Peyer's patch (tissue), 4 donors: ENCODE results near the gene PTPRK. TPM values are rescaled to one million over a fixed set of nuclear protein-coding genes. Genes with fewer than 3 reads are reported as not detected.

Experiments
- DNase-seq, 3 donors: peaks; one replicate each; pipeline ENCODE4 v3.0.0-alpha.2; 2017 to 2019
- H3K27ac ChIP-seq, 4 donors: fragments of 200-600 bp; sonication (generic); one replicate each; pipeline ENCODE4 v1.5.1; 2016 to 2019
- H3K27me3 ChIP-seq, 2 donors: fragments of 200-600 bp; sonication (generic); one replicate each; pipeline ENCODE4 v1.5.1; 2019
- H3K36me3 ChIP-seq, 3 donors: fragments of 200-600 bp; sonication (generic); one replicate each; pipeline ENCODE4 v1.5.1; 2016 to 2019
- H3K4me1 ChIP-seq, 4 donors: fragments of 200-600 bp; sonication (generic); one replicate each; pipeline ENCODE4 v1.5.1; 2016 to 2019
- H3K4me3 ChIP-seq, 4 donors: fragments of 200-600 bp; sonication (generic); 1 replicate in 3 of 4; 2 replicates in 1 of 4; pipeline ENCODE4 v1.5.1; 2016 to 2019; ENCODE audit warnings: mild to moderate bottlenecking in 1 of 4
- H3K9me3 ChIP-seq, 4 donors: fragments of 200-600 bp; sonication (generic); one replicate each; pipeline ENCODE4 v1.5.1; 2016 to 2019; ENCODE audit warnings: mild to moderate bottlenecking in 1 of 4
- POLR2A ChIP-seq, 2 donors: fragments of 450-650 bp; IDR thresholded peaks; one replicate each; pipeline ENCODE4 v1.5.1; 2017; ENCODE audit warnings: antibody characterized with exemption in 2 of 2, mild to moderate bottlenecking in 2 of 2, moderate library complexity in 2 of 2
- total RNA-seq, 4 donors: library from RNA; depleted of rRNA; stranded (reverse); fragments of >200 nt; gene quantifications; one replicate each; pipeline ENCODE4 v1.1.0, GENCODE V29; 2016
- TF ChIP-seq, protein P1 (sequence below), 6 experiments: fragments of 450-650 bp in 4 of 6; fragments of 200-600 bp in 2 of 6; sonication (generic) in 1 of 6; IDR thresholded peaks; one replicate each; pipeline ENCODE4 v1.5.1; 2017 to 2019; ENCODE audit warnings: antibody characterized with exemption in 6 of 6, mild to moderate bottlenecking in 3 of 6, moderate library complexity in 1 of 6

PTPRK gene
- total RNA-seq, 4 donors from 2014 or later: 109 to 192 (median 153) TPM

DNA sequence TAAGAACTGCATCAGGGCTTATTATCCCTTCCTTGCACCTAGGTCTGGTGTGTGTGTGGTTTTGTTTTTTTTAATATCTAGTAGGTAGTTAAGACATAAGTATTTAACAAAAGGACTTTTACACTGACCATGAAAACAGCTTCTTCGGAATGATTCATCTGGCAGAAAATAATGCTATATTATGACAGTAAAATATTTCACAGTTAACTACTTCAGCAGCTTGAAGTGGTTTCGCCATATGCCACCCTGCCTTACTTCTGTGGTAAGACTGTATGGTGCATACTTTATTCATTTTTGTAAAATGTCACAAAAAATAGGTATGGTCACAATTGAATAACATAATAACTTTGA lies 858 bp upstream of the PTPRK start:
- H3K27ac ChIP-seq: peak overlapping the region; percentile 71 to 98 (median 92)
- DNase-seq: no peak
- no peaks in the 10 kb centered on the region for H3K27me3 ChIP-seq
- peaks cover 0 to 9% (median 0%) of the 10 kb centered on the region in 4 donors for H3K4me1 ChIP-seq
- peak overlapping the region in 3 of 4 donors; percentile 66 to 97 (median 78) for H3K4me3 ChIP-seq
- no peaks in the 10 kb centered on the region for H3K36me3 ChIP-seq
- H3K9me3 ChIP-seq: no peaks in the 10 kb centered on the region
- TF ChIP-seq, protein P1, sequence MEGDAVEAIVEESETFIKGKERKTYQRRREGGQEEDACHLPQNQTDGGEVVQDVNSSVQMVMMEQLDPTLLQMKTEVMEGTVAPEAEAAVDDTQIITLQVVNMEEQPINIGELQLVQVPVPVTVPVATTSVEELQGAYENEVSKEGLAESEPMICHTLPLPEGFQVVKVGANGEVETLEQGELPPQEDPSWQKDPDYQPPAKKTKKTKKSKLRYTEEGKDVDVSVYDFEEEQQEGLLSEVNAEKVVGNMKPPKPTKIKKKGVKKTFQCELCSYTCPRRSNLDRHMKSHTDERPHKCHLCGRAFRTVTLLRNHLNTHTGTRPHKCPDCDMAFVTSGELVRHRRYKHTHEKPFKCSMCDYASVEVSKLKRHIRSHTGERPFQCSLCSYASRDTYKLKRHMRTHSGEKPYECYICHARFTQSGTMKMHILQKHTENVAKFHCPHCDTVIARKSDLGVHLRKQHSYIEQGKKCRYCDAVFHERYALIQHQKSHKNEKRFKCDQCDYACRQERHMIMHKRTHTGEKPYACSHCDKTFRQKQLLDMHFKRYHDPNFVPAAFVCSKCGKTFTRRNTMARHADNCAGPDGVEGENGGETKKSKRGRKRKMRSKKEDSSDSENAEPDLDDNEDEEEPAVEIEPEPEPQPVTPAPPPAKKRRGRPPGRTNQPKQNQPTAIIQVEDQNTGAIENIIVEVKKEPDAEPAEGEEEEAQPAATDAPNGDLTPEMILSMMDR (IDR thresholded peaks at IDR 0.05): peak in 1 of 6 experiments; percentile 0
- no peak for TF ChIP-seq POLR2A (IDR thresholded peaks at IDR 0.05)

DNA sequence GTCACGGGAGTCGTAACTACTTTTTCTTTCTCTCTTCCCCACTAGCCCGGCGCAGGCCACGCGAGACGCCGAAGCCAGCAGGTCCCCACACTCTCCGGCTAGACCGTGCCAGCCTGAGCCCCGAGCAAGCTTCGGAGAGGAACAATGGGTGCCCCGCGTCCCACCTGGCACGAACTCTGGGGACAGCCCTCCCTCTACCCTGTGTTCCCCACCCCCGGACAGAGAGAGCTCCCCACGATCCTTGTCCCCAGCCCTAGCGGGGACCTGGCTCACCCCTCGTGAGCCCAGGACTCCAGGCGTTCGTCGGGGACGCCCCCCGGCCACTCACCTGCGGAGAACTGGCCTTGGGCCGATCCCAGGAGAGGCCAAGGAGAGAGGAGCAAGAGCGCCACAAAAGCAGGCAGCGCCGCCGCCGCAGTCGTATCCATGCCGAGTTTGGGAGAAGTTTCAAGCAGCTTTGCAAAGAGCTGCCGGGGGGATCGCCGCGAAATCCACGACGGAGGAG lies 416 bp downstream of the PTPRK start:
- TF ChIP-seq, protein P1 (IDR thresholded peaks at IDR 0.05): no peak
- TF ChIP-seq POLR2A (IDR thresholded peaks at IDR 0.05): no peak
- Histone ChIP-seq H3K27me3 (no peaks in the 10 kb centered on the region), H3K9me3 (no peaks in the 10 kb centered on the region), H3K4me3 (peak overlapping the region; percentile 49 to 97 (median 72)), H3K4me1 (peaks cover 0 to 21% (median 0%) of the 10 kb centered on the region in 4 donors), H3K36me3 (no peaks in the 10 kb centered on the region), H3K27ac (peak overlapping the region; percentile 71 to 98 (median 92))
- DNase-seq: peak in 1 of 3 donors; percentile 53

GRCh38 chr6:128519132-128519930 lies 1.1 kb downstream of the PTPRK start:
- H3K27ac ChIP-seq: peak overlapping the region; percentile 71 to 98 (median 92)
- peak in 1 of 2 donors; percentile 5 for TF ChIP-seq POLR2A (IDR thresholded peaks at IDR 0.05)
- TF ChIP-seq, protein P1 (IDR thresholded peaks at IDR 0.05): peak in 2 of 6 experiments; percentile 14 to 18
- H3K4me3 ChIP-seq: peak overlapping the region; percentile 49 to 97 (median 72)
- peaks cover 0 to 22% (median 0%) of the 10 kb centered on the region in 4 donors for H3K4me1 ChIP-seq
- peak in 2 of 3 donors; percentile 67 to 74 for DNase-seq
- H3K36me3 ChIP-seq: no peaks in the 10 kb centered on the region
- H3K27me3 ChIP-seq: no peaks in the 10 kb centered on the region
- no peaks in the 10 kb centered on the region for H3K9me3 ChIP-seq

GRCh38 chr6:128518434-128519131 lies 1.8 kb downstream of the PTPRK start:
- H3K4me1 ChIP-seq: peaks cover 0 to 22% (median 0%) of the 10 kb centered on the region in 4 donors
- no peak for TF ChIP-seq POLR2A (IDR thresholded peaks at IDR 0.05)
- TF ChIP-seq, protein P1 (IDR thresholded peaks at IDR 0.05): no peak
- peak overlapping the region; percentile 71 to 98 (median 92) for H3K27ac ChIP-seq

GRCh38 chr6:128517124-128517523 lies 3.3 kb downstream of the PTPRK start:
- Histone ChIP-seq H3K27me3 (no peaks in the 10 kb centered on the region), H3K27ac (no peak overlapping the region), H3K36me3 (no peaks in the 10 kb centered on the region), H3K4me3 (peak overlapping the region in 2 of 4 donors; percentile 3 to 78), H3K4me1 (peaks cover 0 to 22% (median 0%) of the 10 kb centered on the region in 4 donors), H3K9me3 (no peaks in the 10 kb centered on the region)
- DNase-seq: no peak
- no peak for TF ChIP-seq POLR2A (IDR thresholded peaks at IDR 0.05)

More at GRCh38 chr6:128518434-128519131, 1.8 kb downstream of the PTPRK start:
- DNase-seq: no peak
- Histone ChIP-seq H3K4me3 (peak overlapping the region; percentile 49 to 97 (median 72)), H3K27me3 (no peaks in the 10 kb centered on the region), H3K36me3 (no peaks in the 10 kb centered on the region), H3K9me3 (no peaks in the 10 kb centered on the region)
